Activated CD4-positive, alpha-beta T cell treated with anti-CD3 and anti-CD28 coated beads for 36 hours (primary cell): Measurements from ENCODE around the gene RAB21. TPM values are rescaled to one million over a fixed set of nuclear protein-coding genes. Genes with fewer than 3 reads are reported as not detected.

Experiments used
- ATAC-seq: fragments of 200-7000 bp; cut with Tn5 transposase; one replicate; pipeline ENCODE4 v1.10.0; 2021; ENCODE audit warnings: mild to moderate bottlenecking, moderate library complexity
- CTCF ChIA-PET: fragments of 350-600 bp; sonication (Branson Sonifier 250); formaldehyde crosslinking; loops from one replicate; lab custom pipeline; 2021; ENCODE audit warnings: antibody characterized with exemption; lab: Charles Lee
- POLR2A ChIA-PET: fragments of 350-600 bp; sonication (Branson Sonifier 250); formaldehyde crosslinking; loops from one replicate; lab custom pipeline; 2021; ENCODE audit warnings: antibody characterized with exemption, inconsistent platforms; lab: Charles Lee
- DNase-seq: peaks from one replicate; pipeline ENCODE4 v3.0.0-alpha.2; 2020
- H3K27ac Mint-ChIP-seq: one replicate; pipeline ENCODE4 v1.8.0; 2021; ENCODE audit warnings: mixed read lengths
- H3K27me3 Mint-ChIP-seq: one replicate; pipeline ENCODE4 v1.8.0; 2021; ENCODE audit warnings: mixed read lengths
- H3K36me3 Mint-ChIP-seq: one replicate; pipeline ENCODE4 v1.8.0; 2021; ENCODE audit warnings: low read depth, mixed read lengths
- H3K4me1 Mint-ChIP-seq: one replicate; pipeline ENCODE4 v1.8.0; 2021; ENCODE audit warnings: mixed read lengths
- H3K4me3 Mint-ChIP-seq: one replicate; pipeline ENCODE4 v1.8.0; 2021; ENCODE audit warnings: mild to moderate bottlenecking, moderate library complexity, mixed read lengths
- H3K9me3 Mint-ChIP-seq: one replicate; pipeline ENCODE4 v1.8.0; 2021; ENCODE audit warnings: low read depth, mixed read lengths
- intact Hi-C, 2 experiments: fragments of 100-400 bp; cut with DNase I in 1 of 2; cut with micrococcal nuclease in 1 of 2; formaldehyde crosslinking; loops; one replicate each; pipeline versions ENCODE4 v1.14.2 to v1.15.1; 2022 to 2024; cut with DNase I, micrococcal nuclease
- total RNA-seq, 2 experiments: library from RNA; stranded (reverse); gene quantifications; one replicate each; pipeline ENCODE4 v1.2.3, GENCODE V29; 2021

Gene RAB21
- total RNA-seq, 2 experiments from 2014 or later = 88.9 to 98.9 TPM

DNA sequence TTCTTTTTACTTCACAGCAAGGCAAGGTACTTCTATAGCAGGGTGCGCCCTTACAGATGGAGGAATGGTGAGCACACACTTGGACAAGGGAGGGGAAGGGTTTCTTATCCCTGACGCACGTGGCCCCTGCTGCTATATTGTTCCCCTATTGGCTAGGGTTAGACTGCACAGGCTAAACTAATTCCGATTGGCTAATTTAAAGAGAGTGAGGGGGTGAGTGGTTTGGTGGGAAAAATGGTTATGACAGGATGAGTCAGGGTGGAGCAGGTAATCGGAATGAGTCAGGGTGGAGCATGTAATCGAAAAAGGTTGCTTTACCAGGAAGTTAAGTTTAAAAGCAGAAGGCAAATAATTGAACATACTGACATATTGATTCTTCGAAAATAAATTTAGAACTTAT, 23.7 kb upstream of the RAB21 start:
- Mint-ChIP-seq H3K4me1 (no peaks in the 10 kb centered on the region), H3K27ac (no peak overlapping the region), H3K9me3 (no peaks in the 10 kb centered on the region), H3K4me3 (no peak overlapping the region), H3K27me3 (no peaks in the 10 kb centered on the region), H3K36me3 (no peaks in the 10 kb centered on the region)
- POLR2A ChIA-PET = no interaction called here
- ATAC-seq (no peak), DNase-seq (no peak)
- intact Hi-C loops = no loop called here
- CTCF ChIA-PET = interaction anchor here (1.0 kb wide), 1 partner anchor 16 kb away, joined by 3 read pairs; no protein-coding TSS in a partner anchor

DNA sequence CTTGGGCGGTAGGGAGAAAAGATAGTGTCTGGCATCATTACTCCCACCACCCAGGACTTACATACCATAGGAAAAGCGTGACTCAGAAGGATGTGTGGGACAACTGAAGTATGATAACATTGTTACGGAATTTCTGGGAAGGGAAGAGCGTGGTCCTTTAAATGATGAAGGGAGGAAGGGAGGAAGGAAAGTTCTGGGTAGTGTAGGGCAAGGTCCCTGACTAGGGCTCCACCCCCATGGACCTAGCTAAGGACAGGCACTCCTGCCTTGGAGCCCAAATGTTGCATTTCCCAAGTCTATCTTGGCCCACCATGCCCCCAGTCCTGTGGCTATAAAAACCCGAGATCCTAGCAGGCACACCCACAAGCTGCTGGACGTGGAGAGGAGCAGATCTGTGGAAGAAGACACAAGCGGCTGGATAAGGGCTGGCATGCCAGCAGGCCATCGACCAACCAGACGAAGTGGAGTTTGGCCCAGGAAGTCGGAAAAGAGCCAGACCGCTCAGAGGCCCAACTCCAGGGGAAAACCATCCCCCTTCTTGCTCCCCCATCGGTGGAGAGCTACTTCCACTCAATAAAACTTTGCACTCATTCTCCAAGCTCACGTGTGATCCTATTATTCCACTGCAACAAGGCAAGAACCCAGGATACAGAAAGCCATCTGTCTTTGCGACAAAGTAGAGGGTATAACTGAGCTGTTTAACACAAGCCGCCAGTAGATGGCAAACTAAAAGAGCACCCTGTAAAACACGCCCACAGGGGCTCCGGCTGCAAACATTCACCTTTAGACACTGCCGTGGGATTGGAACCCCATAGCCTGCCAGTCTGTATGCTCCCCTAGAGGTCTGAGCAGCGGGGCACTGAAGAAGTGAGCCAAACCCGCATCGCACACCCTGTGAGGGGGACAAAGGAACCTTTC, 23.0 kb upstream of the RAB21 start:
- Mint-ChIP-seq H3K9me3 (no peaks in the 10 kb centered on the region), H3K27me3 (no peaks in the 10 kb centered on the region)
- intact Hi-C loops = no loop called here

DNA sequence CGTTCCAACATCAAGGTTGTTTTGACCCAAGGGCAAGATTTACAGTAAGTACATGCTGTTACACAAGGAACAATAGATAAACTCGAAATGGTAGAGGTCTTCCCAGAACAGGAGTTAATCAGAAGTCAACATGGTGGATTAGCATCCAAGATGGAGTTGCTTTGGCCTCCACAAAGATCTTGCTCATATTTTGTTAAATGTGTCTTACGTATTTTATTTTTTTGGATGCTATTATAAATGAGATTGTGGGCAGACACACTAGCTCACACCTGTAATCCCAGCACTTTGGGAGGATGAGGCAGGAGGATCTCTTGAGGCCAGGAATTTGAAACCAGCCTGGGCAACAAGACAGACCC, 22.3 kb upstream of the RAB21 start:
- DNase-seq = no peak
- intact Hi-C loops = no loop called here
- no peak for ATAC-seq
- POLR2A ChIA-PET = interaction anchor here (0.6 kb wide), 1 partner anchor 22 kb away, joined by 3 read pairs; the partner anchor contains the start of gene RAB21
- Mint-ChIP-seq H3K4me1 (no peaks in the 10 kb centered on the region), H3K27me3 (no peaks in the 10 kb centered on the region), H3K9me3 (no peaks in the 10 kb centered on the region), H3K36me3 (no peaks in the 10 kb centered on the region), H3K4me3 (no peak overlapping the region), H3K27ac (no peak overlapping the region)
- CTCF ChIA-PET = no interaction called here

More for the DNA sequence above, 23.0 kb upstream of the RAB21 start:
- Mint-ChIP-seq H3K27ac (no peak overlapping the region), H3K4me3 (no peak overlapping the region), H3K36me3 (no peaks in the 10 kb centered on the region), H3K4me1 (no peaks in the 10 kb centered on the region)
- CTCF ChIA-PET = interaction anchor here (0.6 to 1.0 kb wide), 2 partner anchors 13 to 15 kb away, joined by 3 read pairs; no protein-coding TSS in a partner anchor
- POLR2A ChIA-PET = interaction anchor here (0.6 kb wide), 1 partner anchor 23 kb away, joined by 3 read pairs; the partner anchor contains the start of gene RAB21
- ATAC-seq = no peak
- DNase-seq = no peak

DNA sequence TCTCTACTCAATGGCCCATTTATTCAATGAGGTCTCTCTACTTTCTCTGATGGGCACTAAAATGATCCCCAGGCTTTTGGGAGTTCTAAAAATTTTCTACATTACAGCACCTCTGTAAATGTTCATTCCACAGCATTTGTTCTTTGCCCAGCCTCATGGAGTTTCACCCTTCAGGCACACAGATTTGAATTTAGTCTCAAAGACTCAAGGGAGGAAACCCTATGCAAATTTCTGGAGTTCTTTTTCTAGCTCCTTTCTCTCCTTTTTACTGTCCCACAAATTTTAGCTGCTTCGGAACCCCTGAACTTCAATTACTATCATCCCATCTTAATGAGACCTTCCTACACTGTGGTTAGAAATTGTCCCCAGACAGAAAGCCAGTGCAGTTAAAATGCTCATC, 17.5 kb upstream of the RAB21 start:
- no peaks in the 10 kb centered on the region for H3K27me3 Mint-ChIP-seq
- intact Hi-C loops = no loop called here
- no peaks in the 10 kb centered on the region for H3K36me3 Mint-ChIP-seq
- CTCF ChIA-PET = interaction anchor here (0.7 to 2.3 kb wide), 3 partner anchors 10 to 520 kb away, joined by 3 to 15 read pairs (median 4); no protein-coding TSS in a partner anchor
- POLR2A ChIA-PET = no interaction called here
- no peaks in the 10 kb centered on the region for H3K9me3 Mint-ChIP-seq
- H3K4me3 Mint-ChIP-seq = no peak overlapping the region
- no peaks in the 10 kb centered on the region for H3K4me1 Mint-ChIP-seq
- H3K27ac Mint-ChIP-seq = no peak overlapping the region
- DNase-seq (no peak), ATAC-seq (no peak)

DNA sequence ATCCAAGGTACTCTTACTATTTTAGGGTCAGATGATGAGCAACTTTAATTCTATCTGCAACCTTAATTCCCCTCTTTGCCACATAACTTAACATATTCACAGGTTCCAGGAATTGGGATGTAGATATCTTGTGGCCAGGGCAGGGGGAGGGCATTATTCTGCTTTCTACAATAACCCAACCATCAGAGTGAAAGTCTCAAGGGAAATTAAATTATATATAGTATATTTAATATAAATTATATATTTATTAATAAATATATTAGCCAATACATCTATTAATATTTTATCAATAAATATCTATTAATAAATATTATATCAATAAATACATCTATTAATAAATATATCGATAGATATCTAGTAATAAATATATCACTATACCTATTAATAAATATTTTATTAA, 11.7 kb upstream of the RAB21 start:
- ChIA-PET POLR2A (no interaction called here), CTCF (interaction anchor here (0.9 kb wide), 1 partner anchor 23 kb away, joined by 3 read pairs; no protein-coding TSS in a partner anchor)
- no peak for DNase-seq
- intact Hi-C loops = no loop called here
- Mint-ChIP-seq H3K27ac (no peak overlapping the region), H3K4me3 (no peak overlapping the region), H3K36me3 (no peaks in the 10 kb centered on the region), H3K4me1 (no peaks in the 10 kb centered on the region), H3K9me3 (no peaks in the 10 kb centered on the region), H3K27me3 (no peaks in the 10 kb centered on the region)
- no peak for ATAC-seq

DNA sequence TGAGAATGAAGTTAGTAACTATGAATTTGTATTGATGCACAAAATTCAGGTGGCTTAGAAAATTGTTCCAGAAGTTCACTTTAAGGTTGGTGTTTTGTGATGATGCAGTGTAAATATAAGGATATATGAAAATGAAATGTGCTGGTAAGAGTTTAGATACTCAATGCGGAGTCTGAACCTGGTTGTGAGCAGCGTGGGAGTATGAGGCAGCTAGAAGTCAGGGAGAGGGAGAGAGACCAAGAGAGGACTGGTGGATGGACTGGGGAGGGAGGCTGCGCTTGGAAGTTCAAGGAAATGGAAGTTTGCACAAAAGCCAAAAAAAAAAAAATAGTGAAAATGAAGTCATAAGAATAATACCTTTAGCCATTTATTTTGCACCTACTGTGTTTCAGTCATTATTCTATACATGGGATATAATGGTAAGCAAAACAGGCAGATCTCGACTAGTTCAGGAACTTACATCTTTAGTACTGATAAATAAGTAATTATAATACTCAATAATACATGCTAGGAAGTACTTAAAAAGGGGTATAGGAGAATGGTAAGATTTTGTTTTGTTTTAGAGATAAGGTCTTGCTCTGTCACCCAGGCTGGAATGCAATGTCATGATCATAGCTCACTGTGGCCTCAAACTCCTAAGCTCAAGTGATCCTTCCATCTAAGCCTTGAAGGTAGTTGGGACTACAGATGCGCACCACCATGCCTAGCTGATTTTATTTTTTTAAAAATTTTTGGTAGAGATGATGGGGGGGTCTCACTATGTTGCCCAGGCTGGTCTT, 10.0 kb upstream of the RAB21 start:
- CTCF ChIA-PET = interaction anchor here (1.1 to 6.0 kb wide), 6 partner anchors 13 to 329 kb away, joined by 3 to 73 read pairs (median 8); partner anchors contain the start of gene TMEM19
- Mint-ChIP-seq H3K27ac (no peak overlapping the region), H3K9me3 (no peaks in the 10 kb centered on the region), H3K36me3 (no peaks in the 10 kb centered on the region), H3K4me1 (no peaks in the 10 kb centered on the region), H3K4me3 (no peak overlapping the region), H3K27me3 (peaks cover 3% of the 10 kb centered on the region)
- POLR2A ChIA-PET = interaction anchor here (0.7 kb wide), 1 partner anchor 10 kb away, joined by 4 read pairs; the partner anchor contains the start of gene RAB21
- DNase-seq (no peak), ATAC-seq (no peak)
- intact Hi-C loops = loop anchor here (5.0 kb wide), 2 partner anchors 107 to 1012 kb away; no protein-coding TSS in a partner anchor

DNA sequence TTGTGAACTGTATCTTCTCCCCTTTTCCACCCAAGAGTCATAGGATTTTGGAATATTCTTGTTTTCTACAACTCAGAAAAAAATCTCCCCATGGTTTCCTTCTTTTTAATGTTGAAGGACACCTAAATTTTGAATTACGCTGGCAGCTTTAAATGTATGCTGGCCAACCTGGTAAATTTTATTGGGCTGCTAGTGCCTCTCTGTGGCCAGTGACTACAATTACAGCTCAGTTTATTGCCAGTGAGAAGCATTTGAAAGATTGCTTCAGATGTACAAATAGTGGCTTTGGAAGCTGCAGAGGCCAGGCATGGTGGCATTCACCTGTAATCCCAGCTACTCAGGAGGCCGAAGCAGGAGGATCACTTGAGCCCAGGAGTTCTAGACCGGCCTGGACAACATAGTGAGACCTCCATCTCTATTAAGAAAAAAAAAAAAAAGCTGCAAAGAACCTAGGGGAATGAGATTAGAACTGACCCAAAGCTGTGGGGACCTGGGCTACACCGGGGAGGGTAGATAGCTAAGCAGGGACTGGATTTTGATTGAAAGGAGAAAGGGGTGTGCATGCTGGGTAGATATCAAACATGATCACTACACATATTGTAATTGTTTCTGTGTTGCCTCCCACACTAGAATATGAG, 7.6 kb upstream of the RAB21 start:
- peaks cover 10% of the 10 kb centered on the region for H3K27me3 Mint-ChIP-seq
- intact Hi-C loops = loop anchor here (1.0 to 5.0 kb wide), 5 partner anchors 110 to 1015 kb away; no protein-coding TSS in a partner anchor
- ATAC-seq (peak; percentile 79), DNase-seq (peak; percentile 62)
- CTCF ChIA-PET = interaction anchor here (0.6 to 6.0 kb wide), 41 partner anchors 9 to 1018 kb away, joined by 3 to 73 read pairs (median 4); partner anchors contain the start of genes THAP2, TMEM19 and ZFC3H1
- no peaks in the 10 kb centered on the region for H3K4me1 Mint-ChIP-seq
- H3K27ac Mint-ChIP-seq = no peak overlapping the region
- H3K36me3 Mint-ChIP-seq = no peaks in the 10 kb centered on the region
- no peak overlapping the region for H3K4me3 Mint-ChIP-seq
- POLR2A ChIA-PET = interaction anchor here (1.0 kb wide), 3 partner anchors 9 to 85 kb away, joined by 3 to 4 read pairs (median 3); partner anchors contain the start of gene ZFC3H1
- no peaks in the 10 kb centered on the region for H3K9me3 Mint-ChIP-seq

DNA sequence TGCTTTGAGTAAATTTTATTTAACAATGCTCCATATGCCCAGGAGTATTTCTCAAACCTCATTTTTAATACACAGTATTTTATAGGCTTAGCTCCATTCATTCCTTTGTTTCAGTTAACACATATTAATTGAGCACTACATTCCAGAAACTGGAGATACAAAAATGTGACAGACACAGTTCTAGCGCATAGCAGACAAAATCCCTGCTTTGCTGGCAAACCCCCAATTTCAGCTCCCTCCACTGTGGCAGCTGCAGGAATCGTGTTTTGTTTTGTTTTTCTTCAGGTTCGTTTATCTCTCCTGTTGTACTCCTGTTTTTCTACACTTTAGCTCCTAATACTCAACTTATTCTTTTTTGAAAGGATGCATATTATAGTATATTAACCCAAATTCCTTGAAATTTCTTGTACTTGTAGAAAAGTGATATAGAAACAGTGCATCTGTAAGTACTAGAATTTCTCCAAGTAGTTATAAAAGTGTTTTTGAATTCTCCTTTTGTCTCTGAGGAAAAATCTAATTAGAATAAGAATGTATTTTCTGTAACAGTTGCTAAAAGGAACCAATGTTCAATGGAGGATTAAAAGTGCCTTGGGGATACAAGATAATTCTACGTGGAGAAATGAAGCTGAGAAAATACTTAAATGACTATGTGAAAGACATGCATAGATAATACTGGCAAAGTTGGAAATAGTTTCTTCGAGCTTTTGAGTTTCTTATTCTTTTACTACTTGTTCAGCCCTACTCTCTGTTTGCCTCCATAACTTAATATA, 6.4 kb upstream of the RAB21 start:
- no peak for DNase-seq
- no peak for ATAC-seq
- intact Hi-C loops = loop anchor here (5.0 kb wide), 2 partner anchors 111 to 1016 kb away; no protein-coding TSS in a partner anchor
- no peak overlapping the region for H3K27ac Mint-ChIP-seq
- H3K36me3 Mint-ChIP-seq = no peaks in the 10 kb centered on the region
- ChIA-PET POLR2A (interaction anchor here (1.0 kb wide), 1 partner anchor 86 kb away, joined by 3 read pairs; no protein-coding TSS in a partner anchor), CTCF (interaction anchor here (0.9 to 6.0 kb wide), 20 partner anchors 8 to 333 kb away, joined by 3 to 73 read pairs (median 5); partner anchors contain the start of genes THAP2, TMEM19 and ZFC3H1)
- H3K4me1 Mint-ChIP-seq = no peaks in the 10 kb centered on the region
- no peaks in the 10 kb centered on the region for H3K9me3 Mint-ChIP-seq
- no peak overlapping the region for H3K4me3 Mint-ChIP-seq
- peaks cover 12% of the 10 kb centered on the region for H3K27me3 Mint-ChIP-seq

DNA sequence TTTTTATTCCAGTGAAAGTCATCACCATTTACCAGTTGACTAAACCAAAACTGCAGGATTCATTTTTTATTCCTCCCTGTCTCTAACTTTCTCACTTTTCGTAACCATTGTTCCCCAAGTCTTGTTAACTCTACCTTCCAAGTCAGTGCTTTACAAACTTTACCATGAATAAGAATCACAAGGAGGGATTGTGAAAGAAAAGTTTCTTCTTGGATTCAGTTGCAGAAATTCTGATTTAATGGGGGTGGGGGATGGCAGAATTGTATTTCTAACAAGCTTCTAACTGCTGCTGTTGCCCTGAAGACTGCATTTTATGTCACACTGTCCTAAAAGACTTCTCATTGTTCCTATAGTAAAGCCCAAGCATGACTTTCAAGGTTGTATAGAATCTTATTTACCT, 5.0 kb upstream of the RAB21 start:
- H3K27ac Mint-ChIP-seq = no peak overlapping the region
- no peak overlapping the region for H3K4me3 Mint-ChIP-seq
- DNase-seq = no peak
- peaks cover 12% of the 10 kb centered on the region for H3K27me3 Mint-ChIP-seq
- POLR2A ChIA-PET = interaction anchor here (0.6 kb wide), 1 partner anchor 87 kb away, joined by 6 read pairs; no protein-coding TSS in a partner anchor
- H3K36me3 Mint-ChIP-seq = no peaks in the 10 kb centered on the region
- no peaks in the 10 kb centered on the region for H3K9me3 Mint-ChIP-seq
- intact Hi-C loops = loop anchor here (5.0 kb wide), 2 partner anchors 112 to 1017 kb away; no protein-coding TSS in a partner anchor
- CTCF ChIA-PET = interaction anchor here (1.2 to 6.0 kb wide), 3 partner anchors 15 to 113 kb away, joined by 5 to 46 read pairs (median 18); no protein-coding TSS in a partner anchor
- peaks cover 6% of the 10 kb centered on the region for H3K4me1 Mint-ChIP-seq
- no peak for ATAC-seq

DNA sequence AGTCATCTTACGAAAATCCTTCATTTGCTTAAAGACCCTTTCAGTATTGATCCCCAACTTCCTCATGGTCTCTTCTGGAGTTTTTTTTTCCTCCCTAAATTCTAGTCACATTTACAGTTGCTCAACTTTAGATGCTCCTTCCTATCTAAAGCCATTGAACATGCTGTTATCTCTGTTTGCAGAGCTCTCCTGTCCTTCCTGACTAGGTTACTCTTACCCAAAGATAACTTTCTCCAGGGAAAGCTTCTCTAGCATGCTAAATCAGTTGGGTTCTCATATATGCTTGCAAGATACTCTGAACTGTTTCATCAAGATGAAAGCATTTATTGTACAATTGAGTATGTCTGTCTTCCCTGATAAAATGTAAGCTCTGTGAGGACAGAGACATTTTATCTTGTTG, 1.8 kb upstream of the RAB21 start:
- DNase-seq (no peak), ATAC-seq (no peak)
- Mint-ChIP-seq H3K9me3 (no peaks in the 10 kb centered on the region), H3K27me3 (peaks cover 12% of the 10 kb centered on the region), H3K4me3 (no peak overlapping the region), H3K4me1 (peaks cover 19% of the 10 kb centered on the region), H3K36me3 (peaks cover 25% of the 10 kb centered on the region), H3K27ac (no peak overlapping the region)
- CTCF ChIA-PET = interaction anchor here (2.0 to 2.6 kb wide), 2 partner anchors 28 to 337 kb away, joined by 6 read pairs; no protein-coding TSS in a partner anchor
- POLR2A ChIA-PET = no interaction called here
- intact Hi-C loops = no loop called here
